NB4 (cell line): ENCODE data around the gene COMP.

Experiments
- MYC ChIP-seq: IDR thresholded peaks from 2 replicates; pipeline ENCODE4 v1.6.1; 2011; ENCODE audit warnings: low read depth, low read length
- POLR2A ChIP-seq: IDR thresholded peaks from 2 replicates; pipeline ENCODE4 v1.6.1; 2011; ENCODE audit warnings: mild to moderate bottlenecking; ENCODE audit not compliant: insufficient read length; ENCODE audit errors: extremely low read depth
- TF ChIP-seq, protein P1 (sequence below): IDR thresholded peaks from one replicate; pipeline ENCODE4 v1.5.1; 2012; ENCODE audit warnings: low read depth, low read length

DNA sequence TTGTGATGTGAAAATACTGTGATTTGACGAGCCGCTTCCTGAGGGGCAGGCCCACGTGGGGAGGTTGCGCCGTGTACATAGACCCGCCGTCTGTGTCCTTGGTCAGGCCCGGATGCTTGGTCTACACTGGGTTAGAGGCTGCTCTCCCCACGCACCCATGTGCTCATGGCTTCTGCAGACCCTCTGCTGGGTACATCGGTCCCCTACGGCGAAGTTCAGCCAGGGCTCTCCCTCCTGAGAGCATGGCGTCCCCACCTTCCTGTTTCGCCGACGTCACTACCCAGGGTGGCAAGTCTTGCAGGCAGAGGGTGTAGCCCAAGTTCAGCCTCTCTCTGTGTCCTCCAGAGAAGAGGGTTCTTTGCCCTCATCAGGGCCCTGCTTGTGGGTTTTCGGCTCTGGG lies 11.0 kb downstream of the COMP start:
- TF ChIP-seq, protein P1, sequence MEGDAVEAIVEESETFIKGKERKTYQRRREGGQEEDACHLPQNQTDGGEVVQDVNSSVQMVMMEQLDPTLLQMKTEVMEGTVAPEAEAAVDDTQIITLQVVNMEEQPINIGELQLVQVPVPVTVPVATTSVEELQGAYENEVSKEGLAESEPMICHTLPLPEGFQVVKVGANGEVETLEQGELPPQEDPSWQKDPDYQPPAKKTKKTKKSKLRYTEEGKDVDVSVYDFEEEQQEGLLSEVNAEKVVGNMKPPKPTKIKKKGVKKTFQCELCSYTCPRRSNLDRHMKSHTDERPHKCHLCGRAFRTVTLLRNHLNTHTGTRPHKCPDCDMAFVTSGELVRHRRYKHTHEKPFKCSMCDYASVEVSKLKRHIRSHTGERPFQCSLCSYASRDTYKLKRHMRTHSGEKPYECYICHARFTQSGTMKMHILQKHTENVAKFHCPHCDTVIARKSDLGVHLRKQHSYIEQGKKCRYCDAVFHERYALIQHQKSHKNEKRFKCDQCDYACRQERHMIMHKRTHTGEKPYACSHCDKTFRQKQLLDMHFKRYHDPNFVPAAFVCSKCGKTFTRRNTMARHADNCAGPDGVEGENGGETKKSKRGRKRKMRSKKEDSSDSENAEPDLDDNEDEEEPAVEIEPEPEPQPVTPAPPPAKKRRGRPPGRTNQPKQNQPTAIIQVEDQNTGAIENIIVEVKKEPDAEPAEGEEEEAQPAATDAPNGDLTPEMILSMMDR = no peak
- no peak for TF ChIP-seq POLR2A
- no peak for TF ChIP-seq MYC
